ENCODE measurements around the gene PPBP. TPM values are rescaled to one million over a fixed set of nuclear protein-coding genes. Genes with fewer than 3 reads are reported as not detected.

PPBP gene
- polyA plus RNA-seq, 1 experiment, result not detected

DNA sequence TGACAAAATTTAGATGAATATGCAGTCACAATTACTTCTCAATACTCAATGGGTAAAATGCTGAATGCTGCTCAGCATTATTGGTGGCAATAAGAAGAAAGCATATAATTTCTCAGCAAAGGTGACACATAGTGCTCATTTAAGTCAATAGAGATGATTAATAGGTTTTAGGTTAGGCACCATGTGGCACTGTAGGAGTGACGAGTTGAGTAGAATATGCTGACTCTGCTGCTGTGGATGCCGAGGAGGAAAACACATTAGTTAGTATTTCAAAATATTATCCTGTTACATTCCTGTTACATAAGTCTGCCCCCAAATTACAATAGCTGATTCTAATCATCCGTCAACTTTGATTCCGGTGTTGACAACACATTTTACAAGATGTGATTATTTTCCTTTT is 24.1 kb upstream of the PPBP start:
- no peaks in the 10 kb centered on the region for H3K36me3 ChIP-seq (ENCODE audit: control insufficient read depth, insufficient read depth, low read length)
- H3K27me3 ChIP-seq (ENCODE audit: control insufficient read depth, insufficient read depth, low read length), result no peaks in the 10 kb centered on the region; the same call in 1 of the 2 replicates
- CTCF ChIA-PET, result no interaction called here
- TF ChIP-seq, protein P1, sequence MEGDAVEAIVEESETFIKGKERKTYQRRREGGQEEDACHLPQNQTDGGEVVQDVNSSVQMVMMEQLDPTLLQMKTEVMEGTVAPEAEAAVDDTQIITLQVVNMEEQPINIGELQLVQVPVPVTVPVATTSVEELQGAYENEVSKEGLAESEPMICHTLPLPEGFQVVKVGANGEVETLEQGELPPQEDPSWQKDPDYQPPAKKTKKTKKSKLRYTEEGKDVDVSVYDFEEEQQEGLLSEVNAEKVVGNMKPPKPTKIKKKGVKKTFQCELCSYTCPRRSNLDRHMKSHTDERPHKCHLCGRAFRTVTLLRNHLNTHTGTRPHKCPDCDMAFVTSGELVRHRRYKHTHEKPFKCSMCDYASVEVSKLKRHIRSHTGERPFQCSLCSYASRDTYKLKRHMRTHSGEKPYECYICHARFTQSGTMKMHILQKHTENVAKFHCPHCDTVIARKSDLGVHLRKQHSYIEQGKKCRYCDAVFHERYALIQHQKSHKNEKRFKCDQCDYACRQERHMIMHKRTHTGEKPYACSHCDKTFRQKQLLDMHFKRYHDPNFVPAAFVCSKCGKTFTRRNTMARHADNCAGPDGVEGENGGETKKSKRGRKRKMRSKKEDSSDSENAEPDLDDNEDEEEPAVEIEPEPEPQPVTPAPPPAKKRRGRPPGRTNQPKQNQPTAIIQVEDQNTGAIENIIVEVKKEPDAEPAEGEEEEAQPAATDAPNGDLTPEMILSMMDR (IDR thresholded peaks at IDR 0.05; ENCODE audit: insufficient read depth, low read depth, low read length), result no peak
- POLR2A ChIA-PET, result no interaction called here
- H3K4me3 ChIP-seq (ENCODE audit: low read depth, low read length), result no peak overlapping the region
- no peak for DNase-seq (ENCODE audit: low read depth)

DNA sequence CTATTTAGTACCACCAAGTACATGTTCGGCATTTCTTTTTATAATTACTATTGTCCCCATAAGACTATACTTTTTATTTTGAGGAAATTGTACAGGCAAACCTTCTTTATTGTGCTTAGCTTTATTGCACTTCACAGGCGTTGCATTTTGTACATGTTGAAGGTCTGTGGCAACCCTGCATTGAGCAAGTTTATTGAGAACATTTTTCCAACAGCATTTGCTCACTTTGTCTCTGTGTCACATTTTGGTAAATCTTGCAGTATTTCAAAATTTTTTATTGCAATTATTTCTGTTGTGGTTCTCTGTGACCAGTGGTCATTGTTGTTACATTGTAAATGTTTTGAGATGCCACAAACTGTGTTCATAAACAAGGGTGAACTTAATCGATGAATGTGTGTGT is 21.3 kb upstream of the PPBP start:
- CTCF ChIA-PET, result no interaction called here
- POLR2A ChIA-PET, result no interaction called here
- Histone ChIP-seq H3K36me3 (ENCODE audit: control insufficient read depth, insufficient read depth, low read length) (no peaks in the 10 kb centered on the region), H3K27me3 (ENCODE audit: control insufficient read depth, insufficient read depth, low read length) (no peaks in the 10 kb centered on the region; the same call in 1 of the 2 replicates), H3K4me3 (ENCODE audit: low read depth, low read length) (no peak overlapping the region)
- TF ChIP-seq, protein P1 (IDR thresholded peaks at IDR 0.05; ENCODE audit: insufficient read depth, low read depth, low read length), result no peak
- no peak for DNase-seq (ENCODE audit: low read depth)

DNA sequence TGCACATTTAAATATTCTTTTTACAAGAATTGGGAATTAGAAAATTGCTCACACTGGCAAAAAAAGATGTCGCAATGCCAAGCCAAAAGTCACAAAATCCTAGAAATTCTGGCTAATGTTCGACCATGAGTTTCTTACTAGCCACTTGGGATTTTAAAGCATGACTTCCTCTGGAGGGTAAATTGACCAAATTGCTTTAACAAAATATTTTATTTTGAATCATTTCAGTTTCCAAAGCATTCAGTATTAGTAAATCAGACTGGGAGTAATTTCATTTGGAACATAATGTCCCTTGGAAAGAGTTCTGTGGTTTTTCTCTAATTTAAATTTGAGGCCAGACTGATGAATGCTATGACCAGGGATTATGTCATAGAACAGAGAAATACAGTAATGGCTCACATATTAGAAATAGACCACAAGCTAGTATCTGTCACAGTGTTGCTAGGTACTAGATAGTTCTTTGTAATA is 18.1 kb upstream of the PPBP start:
- ChIA-PET POLR2A (no interaction called here), CTCF (interaction anchor here (0.5 to 1.8 kb wide), 3 partner anchors 12 to 122 kb away, joined by 3 read pairs; partner anchors contain the start of gene CXCL3)
- H3K36me3 ChIP-seq (ENCODE audit: control insufficient read depth, insufficient read depth, low read length), result no peaks in the 10 kb centered on the region
- TF ChIP-seq, protein P1 (IDR thresholded peaks at IDR 0.05; ENCODE audit: insufficient read depth, low read depth, low read length), result no peak
- no peaks in the 10 kb centered on the region for H3K27me3 ChIP-seq (ENCODE audit: control insufficient read depth, insufficient read depth, low read length)
- DNase-seq (ENCODE audit: low read depth), result no peak
- no peak overlapping the region for H3K4me3 ChIP-seq (ENCODE audit: low read depth, low read length)

DNA sequence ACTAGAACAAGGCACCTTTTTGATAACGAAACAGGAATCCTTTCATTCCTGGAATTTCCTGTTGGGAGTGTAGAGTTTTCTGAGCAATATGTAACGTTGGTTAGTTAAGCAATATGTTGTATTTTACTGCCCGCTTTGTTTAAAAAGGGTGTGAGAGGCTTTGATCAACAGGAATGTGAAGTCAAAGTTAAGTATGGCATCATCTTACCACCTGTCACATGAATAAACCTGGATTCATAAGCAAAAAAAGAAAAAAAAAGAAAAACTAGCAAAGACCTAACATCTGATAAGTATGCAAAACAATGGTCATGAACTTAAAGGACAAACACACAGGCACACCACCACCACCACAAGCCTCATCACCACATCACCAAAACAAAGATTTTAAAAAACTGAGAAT is 17.5 kb upstream of the PPBP start:
- no peaks in the 10 kb centered on the region for H3K36me3 ChIP-seq (ENCODE audit: control insufficient read depth, insufficient read depth, low read length)
- TF ChIP-seq, protein P1 (IDR thresholded peaks at IDR 0.05; ENCODE audit: insufficient read depth, low read depth, low read length), result no peak
- H3K27me3 ChIP-seq (ENCODE audit: control insufficient read depth, insufficient read depth, low read length), result no peaks in the 10 kb centered on the region
- no peak overlapping the region for H3K4me3 ChIP-seq (ENCODE audit: low read depth, low read length)
- no peak for DNase-seq (ENCODE audit: low read depth)
- ChIA-PET POLR2A (no interaction called here), CTCF (no interaction called here)

DNA sequence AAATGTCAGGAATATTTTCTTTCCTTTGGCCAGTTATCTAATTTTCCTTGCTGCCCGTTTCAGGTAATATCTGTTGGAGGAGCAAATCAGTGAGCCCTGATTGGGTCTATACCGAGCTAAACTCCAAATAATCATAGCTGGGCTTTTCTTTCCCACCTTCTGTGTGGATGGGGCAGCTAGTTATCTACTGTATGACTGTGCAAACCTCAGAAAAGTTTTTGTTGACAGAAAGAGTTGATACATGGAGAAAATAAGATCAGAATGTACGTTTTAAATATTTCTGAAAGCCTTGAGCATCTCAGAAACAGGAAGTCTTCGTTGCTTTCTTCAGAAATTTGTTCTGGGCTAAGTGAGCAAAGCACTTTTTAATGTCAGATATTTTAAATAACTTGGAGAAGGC is 16.7 kb upstream of the PPBP start:
- TF ChIP-seq, protein P1 (IDR thresholded peaks at IDR 0.05; ENCODE audit: insufficient read depth, low read depth, low read length), result no peak

More for the DNA sequence above, 16.7 kb upstream of the PPBP start:
- no peaks in the 10 kb centered on the region for H3K27me3 ChIP-seq (ENCODE audit: control insufficient read depth, insufficient read depth, low read length)
- POLR2A ChIA-PET, result no interaction called here
- CTCF ChIA-PET, result no interaction called here
- no peak overlapping the region for H3K4me3 ChIP-seq (ENCODE audit: low read depth, low read length)
- no peak for DNase-seq (ENCODE audit: low read depth)
- no peaks in the 10 kb centered on the region for H3K36me3 ChIP-seq (ENCODE audit: control insufficient read depth, insufficient read depth, low read length)
